CD4-positive, alpha-beta T cell treated with Interleukin-4 for 4 hours (primary cell): Measurements from ENCODE around the gene SLC25A51.
"Not testable (repeated sequence)": the region's sequence is repeated elsewhere in the genome, so short reads cannot be mapped to it uniquely, and the experiment has no call there.

Experiments
- DNase-seq: peaks from one replicate; pipeline ENCODE4 v3.0.0-alpha.2; 2020

The SLC25A51 gene

DNA sequence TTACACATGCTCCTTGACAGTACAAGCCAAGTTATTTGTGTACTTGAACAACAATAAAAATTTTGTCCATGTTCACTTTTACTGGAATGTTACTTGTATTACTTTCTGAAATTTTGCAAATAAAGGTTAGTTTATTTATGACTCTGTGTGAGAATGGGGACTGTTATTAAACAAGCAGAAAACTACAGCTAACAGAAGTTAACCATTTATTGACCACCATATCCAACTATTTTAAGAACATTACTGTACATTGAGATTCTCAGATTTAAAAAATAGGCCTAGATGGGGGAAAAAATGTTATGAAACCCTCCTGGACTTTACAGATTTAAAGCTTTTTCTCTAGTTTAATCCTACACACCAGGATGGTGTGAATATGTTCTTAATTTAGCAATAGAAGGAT lies 1.8 kb downstream of the SLC25A51 start:
- DNase-seq: no peak

DNA sequence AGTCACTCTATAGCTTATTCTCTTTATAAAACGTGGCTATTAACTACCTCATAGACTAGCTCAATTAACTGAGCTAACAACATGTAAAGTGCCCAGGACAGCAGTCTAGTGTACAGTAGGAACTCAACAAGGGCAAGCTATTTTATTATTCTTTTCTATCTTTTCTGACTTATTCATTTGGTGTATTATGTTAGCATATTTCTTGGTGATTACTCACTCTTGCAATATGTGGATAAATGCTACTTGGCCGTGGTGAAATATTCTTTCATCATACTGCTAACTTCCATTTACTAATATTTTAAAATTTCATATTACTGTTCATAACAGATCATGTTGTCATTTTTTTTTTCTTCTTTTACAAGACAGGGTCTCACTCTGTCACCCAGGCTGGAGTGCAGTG lies 4.9 kb downstream of the SLC25A51 start:
- no peak for DNase-seq

DNA sequence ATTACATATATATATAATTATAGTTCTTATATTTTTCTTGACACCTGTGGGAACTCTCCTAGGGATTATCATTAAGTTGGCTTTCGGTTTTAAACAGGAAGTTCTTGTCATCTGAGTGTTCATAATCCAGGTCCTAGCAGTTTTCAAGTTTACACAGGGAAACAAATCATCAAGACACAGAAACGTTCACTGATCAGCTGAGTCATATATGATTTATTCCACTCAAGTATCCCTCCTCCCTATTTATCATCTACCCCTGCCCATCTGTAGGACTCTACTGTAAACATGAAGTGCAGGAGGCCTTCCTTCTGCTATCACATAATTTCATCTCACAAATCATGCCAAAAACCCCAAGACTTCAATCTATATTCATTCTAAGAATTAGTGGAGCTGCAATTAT lies 6.3 kb downstream of the SLC25A51 start:
- DNase-seq: no peak

DNA sequence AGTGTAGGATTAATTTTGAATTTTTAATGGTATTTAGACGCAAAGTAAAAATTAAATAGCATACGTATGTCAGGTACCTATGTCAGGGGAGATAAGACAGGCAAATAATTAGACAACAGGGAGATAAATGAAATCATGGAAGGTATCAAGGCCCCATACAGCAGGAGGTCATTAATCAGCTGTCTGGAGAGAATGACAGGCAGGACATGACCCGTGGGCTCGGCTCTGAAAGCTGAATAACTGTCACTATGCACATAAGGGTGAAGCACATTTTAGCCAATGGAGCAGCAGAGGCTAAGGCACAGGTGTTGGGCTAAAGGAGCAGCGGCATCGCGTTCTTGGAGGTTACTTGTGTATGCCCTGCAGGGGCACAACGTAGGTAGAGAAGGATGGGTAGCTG lies 11.9 kb downstream of the SLC25A51 start:
- no peak for DNase-seq

DNA sequence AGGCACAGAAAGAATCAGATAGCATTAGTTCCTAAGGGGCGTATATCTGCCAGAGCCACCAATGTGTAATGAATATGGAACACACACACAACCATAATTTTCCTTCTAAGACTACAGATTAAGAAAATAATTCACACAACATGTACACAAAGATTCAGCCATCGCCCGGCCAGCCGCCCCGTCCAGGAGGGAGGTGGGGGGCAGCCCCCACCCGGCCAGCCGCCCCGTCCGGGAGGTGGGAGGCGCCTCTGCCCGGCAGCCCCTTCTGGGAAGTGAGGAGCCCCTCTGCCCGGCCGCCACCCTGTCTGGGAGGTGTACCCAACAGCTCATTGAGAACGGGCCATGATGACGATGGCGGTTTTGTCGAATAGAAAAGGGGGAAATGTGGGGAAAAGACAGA lies 12.9 kb downstream of the SLC25A51 start:
- DNase-seq: not testable (repeated sequence)

DNA sequence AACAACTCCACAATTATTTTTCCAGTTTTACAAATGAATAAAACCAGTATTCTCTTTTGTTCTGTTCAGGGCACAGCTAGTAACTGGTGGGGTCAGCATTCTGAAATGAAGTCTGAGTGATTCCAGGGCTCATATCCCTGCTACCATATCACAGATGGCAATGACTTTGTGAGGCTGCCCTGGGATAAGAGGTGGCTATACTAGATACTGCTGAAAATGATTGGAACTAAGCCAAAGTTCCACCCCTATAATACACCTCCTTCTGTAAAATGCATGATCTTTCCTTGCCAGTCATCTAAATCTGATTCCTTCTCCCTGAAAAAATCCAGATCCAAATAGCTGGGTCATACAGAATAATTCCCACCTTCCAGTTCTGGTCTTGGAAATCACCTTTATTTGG lies 14.4 kb downstream of the SLC25A51 start:
- DNase-seq: no peak

DNA sequence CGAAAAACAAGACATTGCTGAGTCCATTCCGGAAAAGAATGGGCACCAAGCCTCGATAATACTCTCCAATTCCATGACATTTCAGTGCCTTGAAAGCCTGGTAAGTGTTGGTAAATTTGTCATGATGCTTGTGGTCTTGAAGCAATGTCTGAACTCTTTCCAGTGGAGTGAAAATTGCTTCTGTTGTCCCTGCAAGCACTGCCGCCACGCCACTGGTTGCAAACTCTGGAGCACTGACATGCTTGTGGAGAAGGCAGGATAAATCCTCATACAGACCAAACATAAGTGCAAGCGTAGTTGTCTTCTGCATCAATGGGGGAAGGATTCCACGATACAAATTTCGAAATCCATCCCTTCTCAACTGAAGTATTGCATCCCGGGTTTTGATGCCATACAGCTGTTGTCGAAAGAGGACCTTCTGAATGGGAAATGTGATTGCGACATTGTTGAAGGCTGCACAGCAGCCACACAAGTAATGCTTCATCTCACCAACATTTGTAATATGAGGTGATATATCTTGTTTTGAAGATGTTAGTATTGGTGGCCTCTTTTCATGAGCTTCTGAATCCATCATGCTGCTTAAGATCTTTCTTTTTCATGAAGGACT lies 15.8 kb downstream of the SLC25A51 start:
- DNase-seq: not testable (repeated sequence)

DNA sequence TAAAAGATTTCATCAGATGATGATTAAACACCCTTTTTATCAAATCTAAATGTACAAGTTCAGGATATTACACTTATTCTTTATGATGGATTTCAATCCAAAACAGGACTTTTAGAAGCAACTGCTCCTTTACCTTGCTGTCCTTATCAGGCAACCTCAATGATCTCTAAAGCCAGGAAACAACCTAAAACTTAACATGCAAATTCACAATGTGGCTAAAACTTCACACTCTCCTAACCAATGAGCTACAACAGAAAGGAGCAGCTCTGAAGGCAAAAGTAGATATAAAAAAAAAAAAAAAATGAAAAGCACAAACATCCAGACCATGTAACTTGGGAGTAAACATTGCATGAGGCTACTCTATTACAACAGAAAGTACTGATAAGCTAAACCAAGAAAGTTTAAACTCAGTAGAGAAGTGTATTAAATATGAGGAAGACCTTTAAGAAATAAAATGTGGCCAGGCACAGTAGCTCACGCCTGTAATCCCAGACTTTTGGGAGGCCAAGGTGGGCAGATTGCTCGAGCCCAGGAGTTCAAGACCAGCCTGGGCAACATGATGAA lies 22.9 kb downstream of the SLC25A51 start:
- no peak for DNase-seq

DNA sequence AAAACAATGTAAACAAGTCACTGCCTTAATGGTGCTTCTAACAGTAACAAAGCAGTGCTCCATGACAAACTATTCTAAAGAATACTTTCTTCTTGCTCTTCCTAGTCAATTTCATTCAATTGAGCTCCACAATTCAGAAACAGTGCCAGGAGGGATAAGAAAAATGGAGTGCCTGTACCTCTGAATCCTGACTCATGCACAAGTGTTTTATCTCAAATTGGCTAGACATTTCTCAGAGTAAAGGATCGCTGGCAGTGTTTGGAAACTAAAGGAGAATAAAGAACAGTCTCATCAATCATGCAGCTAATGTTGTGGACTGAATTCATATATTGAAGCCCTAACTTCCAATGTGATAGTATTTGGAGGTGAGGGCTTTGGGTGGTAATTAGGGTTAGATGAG lies 27.6 kb downstream of the SLC25A51 start:
- no peak for DNase-seq

DNA sequence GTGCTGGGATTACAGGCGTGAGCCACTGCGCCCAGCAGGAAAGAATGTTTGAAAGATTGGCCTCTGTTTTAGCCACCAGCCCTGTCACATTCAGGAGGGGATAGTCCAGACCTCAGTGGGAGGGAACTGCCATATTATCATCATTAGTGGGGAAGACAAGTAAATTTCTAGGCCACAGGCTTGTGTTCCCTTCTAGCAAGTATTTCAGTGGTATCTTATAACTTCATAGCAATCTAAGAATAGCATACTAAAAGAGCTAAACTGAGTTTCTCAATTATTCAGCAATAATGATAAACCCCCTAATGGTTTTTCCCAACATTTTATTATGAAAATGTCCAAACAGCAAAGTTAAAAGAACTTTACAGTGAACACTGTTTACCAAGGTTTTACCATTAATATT lies 30.0 kb downstream of the SLC25A51 start:
- DNase-seq: no peak

DNA sequence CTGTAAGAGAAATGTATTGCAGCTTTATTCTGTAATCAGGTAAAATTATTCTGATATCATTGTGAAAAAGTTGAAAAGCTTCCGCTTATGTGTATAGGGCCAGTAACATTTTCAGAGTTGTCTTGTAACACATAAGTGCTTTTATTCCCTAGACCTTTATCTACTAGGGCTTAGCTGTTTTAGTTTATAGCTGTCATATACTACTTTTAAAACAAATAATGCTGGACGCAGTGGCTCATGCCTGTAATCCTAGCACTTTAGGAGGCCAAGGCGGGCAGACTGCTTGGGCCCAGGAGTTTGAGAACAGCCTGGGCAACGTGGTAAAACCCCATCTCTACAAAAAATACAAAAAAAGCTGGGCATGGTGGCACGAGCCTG lies 33.1 kb downstream of the SLC25A51 start:
- DNase-seq: no peak

DNA sequence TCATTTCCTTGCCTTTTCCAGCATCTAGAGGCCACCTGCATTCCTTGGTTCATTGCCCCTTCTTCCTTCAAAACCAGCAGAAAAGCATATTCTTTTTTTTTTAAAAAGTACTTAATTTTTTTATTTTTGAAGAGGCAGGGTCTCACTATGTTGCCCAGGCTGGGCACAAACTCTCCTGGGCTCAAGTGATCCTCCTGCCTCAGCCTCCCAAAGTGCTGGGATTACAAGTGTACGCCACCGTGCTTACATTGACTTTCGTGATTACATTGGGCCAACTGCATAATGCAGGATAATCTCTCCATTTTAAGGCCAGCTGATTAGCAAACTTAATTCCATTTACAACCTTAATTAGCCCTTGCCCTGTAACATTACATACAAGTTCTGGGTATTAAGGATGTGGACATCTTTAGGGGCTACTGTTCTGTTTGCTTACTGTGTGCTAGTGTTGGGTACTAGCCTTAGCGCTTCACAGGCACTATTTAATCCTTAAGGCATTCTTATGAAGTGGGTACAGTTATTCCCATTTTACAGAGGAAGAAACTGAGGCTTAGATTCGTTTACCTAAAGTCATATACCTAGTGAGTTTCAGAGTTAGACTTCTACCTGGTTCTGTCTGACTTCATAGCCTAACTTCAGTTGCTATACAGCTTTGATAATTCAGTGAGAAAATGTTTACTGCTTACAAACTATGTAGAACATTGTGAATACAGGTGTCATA lies 33.7 kb downstream of the SLC25A51 start:
- DNase-seq: no peak

DNA sequence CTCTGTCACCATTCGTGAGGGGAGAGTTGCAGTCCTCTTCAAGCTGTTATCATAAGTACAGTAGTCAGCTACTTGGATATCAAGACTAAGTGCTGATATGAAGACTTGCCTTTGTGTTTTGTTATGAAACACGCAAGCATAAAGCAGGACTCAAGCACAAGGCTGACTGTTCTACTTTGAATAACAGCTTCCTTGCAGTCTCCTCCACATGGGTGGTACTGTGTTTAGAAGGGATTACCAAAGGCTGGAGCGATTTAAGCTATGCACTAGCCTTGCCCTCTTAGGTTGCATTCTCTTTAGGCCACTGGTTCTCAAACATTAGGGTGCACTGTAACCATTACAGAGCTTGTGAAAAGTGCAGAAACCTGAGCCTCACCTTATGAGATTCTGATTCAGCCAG lies 41.4 kb downstream of the SLC25A51 start:
- DNase-seq: no peak

DNA sequence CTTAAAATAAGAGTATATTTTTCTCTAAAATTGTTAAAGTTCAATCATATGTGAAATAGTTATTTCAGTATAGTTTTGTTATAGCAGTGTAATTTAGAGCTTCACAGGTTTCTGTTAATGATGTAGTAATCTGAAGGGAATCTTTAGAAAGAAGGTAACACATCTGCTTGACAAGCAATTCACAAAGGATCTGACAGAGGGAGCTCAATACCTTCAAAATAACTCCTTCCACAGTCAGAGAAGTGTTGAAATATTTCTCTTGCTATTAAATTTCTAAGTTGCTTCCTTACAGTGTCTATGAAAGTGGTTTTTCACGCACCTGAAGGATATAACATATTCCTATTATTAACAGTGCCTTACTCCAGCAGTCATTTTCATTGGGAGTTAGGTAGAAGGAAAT lies 44.9 kb downstream of the SLC25A51 start:
- no peak for DNase-seq

DNA sequence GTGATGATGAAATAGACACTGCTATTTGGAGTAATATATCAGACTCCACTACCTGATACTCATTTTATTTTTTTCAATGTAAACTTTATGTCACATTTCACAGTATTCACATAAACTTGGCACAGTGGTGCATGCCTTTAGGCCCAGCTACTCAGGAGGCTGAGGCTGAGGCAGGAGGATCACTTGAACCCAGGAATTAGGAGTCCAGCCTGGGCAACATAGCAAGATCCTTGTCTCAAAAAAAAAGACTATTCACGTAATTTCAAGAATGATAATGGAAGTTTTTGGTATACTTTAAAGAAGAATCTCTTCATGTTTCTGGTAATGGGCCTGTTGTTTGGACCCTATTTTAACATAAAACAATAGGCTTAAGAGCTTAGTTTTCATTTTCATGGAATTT lies 47.4 kb downstream of the SLC25A51 start:
- no peak for DNase-seq

DNA sequence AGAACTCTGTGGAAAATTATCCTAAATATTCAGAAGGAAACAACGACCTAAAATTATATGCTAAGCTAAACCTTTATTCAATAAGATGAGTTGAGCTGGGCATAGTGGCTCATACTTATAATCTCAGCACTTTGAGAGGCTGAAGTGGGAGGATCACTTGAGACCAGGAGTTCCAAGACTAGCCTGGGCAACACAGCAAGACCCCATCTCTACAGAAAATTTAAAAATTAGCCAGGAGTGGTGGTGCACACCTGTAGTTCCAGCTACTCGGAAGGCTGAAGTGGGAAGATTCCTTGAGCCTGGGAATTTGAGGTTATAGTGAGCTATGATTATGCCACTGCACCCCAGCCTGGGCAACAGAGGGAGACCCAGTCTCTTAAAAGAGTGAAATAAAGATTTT lies 51.7 kb downstream of the SLC25A51 start:
- DNase-seq: no peak

DNA sequence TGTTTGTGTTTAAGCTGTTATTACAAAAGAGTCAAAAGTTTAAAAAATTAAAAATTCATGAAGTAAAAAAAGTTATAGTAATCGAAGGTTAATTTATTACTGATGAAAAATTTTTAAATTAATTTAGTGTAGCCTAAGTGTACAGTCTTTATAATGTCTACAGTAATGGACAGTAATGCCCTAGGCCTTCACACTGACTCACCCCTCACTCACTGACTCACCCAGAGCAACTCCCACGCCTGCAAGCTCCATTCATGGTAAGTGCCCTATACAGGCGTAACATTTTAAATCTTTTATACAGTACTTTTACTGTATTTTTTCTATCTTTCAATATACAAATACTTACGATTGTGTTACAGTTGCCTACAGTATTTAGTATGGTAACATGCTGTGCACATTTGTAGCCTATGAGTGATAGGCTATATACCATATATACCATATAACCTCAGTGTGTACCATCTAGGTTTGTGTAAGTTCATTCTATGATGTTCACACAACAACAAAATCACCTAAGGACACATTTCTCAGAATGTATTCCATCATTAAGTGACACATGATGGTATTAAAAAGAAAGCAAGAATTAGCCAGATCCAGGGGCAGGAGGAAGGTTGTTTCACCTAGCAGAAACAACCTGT lies 63.2 kb downstream of the SLC25A51 start:
- no peak for DNase-seq

DNA sequence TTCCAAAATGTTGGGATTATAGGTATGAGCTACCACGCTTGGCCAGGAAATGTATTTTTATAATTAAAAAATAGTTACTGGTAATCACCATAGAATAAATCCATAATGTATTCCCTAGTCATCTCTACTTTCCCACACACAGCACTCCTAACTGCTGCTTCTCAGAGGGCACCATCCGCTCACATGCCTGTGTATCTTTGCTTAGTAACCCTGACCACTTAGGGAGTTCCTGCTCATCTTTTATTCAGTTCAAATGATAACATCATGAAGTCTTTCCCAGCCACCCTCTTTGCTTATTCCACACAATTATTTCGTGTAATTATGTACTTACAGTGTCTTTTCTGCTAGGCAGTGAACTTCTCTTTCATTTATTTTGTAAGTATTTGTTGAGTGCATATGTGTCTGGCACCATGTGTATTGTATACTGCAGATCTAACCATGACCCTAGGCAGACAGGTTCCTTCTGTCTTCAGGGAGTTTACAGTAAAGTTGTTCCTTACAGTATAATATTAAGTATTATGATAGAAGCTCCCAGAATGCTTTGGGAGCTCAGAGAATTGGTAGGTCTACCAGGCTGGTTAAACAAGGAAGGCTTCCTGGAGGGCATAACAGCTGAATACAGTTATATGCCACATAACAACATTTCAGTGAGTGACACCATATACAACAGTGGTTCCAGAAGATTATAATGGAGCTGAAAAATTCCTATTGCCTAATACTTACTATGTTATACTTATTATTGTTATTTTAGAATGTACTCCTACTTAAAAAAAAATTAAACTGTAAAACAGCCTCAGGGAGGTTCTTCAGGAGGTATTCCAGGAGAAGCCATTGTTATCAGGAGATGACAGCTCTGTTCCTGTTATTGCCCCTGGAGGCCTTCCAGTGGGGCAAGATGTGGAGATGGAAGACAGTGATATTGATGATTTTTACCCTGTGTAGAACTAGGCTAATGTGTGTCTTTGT lies 64.1 kb downstream of the SLC25A51 start:
- no peak for DNase-seq
